H9 (cell line): ENCODE data around the gene RNF181. TPM values are rescaled to one million over a fixed set of nuclear protein-coding genes. Genes with fewer than 3 reads are reported as not detected.

Source experiments
- DNase-seq: peaks from one replicate; pipeline ENCODE4 v3.0.0-alpha.2; 2017
- H2AFZ ChIP-seq: one replicate; pipeline ENCODE4 v1.6.1; 2013; ENCODE audit warnings: mild to moderate bottlenecking, low read length, control low read depth, moderate library complexity
- H2AK5ac ChIP-seq: 2 replicates; pipeline ENCODE4 v1.6.1; 2013; ENCODE audit warnings: low read length, control low read depth, mixed read lengths; ENCODE audit not compliant: insufficient read length
- H2BK120ac ChIP-seq: one replicate; pipeline ENCODE4 v1.6.1; 2013; ENCODE audit warnings: low read depth, mild to moderate bottlenecking, low read length, control low read depth, inconsistent platforms; ENCODE audit not compliant: poor library complexity, severe bottlenecking
- H2BK12ac ChIP-seq: 2 replicates; pipeline ENCODE4 v1.6.1; 2013; ENCODE audit warnings: low read length, control low read depth, mixed read lengths, low read depth; ENCODE audit not compliant: insufficient read length
- H2BK15ac ChIP-seq: 2 replicates; pipeline ENCODE4 v1.6.1; 2013; ENCODE audit warnings: low read depth, low read length, control low read depth
- H2BK20ac ChIP-seq: one replicate; pipeline ENCODE4 v1.6.1; 2013; ENCODE audit warnings: low read depth, mild to moderate bottlenecking, low read length, control low read depth, inconsistent platforms; ENCODE audit not compliant: poor library complexity, severe bottlenecking
- H2BK5ac ChIP-seq: 2 replicates; pipeline ENCODE4 v1.6.1; 2013; ENCODE audit warnings: low read length, control low read depth, mixed read lengths; ENCODE audit not compliant: insufficient read length
- H3K14ac ChIP-seq: 2 replicates; pipeline ENCODE4 v1.6.1; 2013; ENCODE audit warnings: low read length, control low read depth; ENCODE audit not compliant: insufficient read depth
- H3K18ac ChIP-seq: 2 replicates; pipeline ENCODE4 v1.6.1; 2013; ENCODE audit warnings: low read depth, mild to moderate bottlenecking, mixed read lengths, low read length, control low read depth; ENCODE audit not compliant: insufficient read length
- H3K23ac ChIP-seq: 2 replicates; pipeline ENCODE4 v1.6.1; 2013; ENCODE audit warnings: low read length, control low read depth, mixed read lengths, low read depth; ENCODE audit not compliant: insufficient read length
- H3K23me2 ChIP-seq: 2 replicates; pipeline ENCODE4 v1.6.1; 2013; ENCODE audit warnings: low read depth, mild to moderate bottlenecking, mixed read lengths, low read length, control low read depth; ENCODE audit not compliant: insufficient read length, poor library complexity, severe bottlenecking
- H3K27ac ChIP-seq: 2 replicates; pipeline ENCODE4 v1.5.1; 2013; ENCODE audit warnings: low read length, control low read depth, mixed read lengths, low read depth; ENCODE audit not compliant: insufficient read length
- H3K27me3 ChIP-seq: 2 replicates; pipeline ENCODE4 v1.6.1; 2013; ENCODE audit warnings: low read length, control low read depth, inconsistent platforms; ENCODE audit not compliant: insufficient read depth
- H3K4ac ChIP-seq: 2 replicates; pipeline ENCODE4 v1.6.1; 2013; ENCODE audit warnings: low read depth, mild to moderate bottlenecking, control low read depth, inconsistent platforms, low read length, moderate library complexity
- H3K4me1 ChIP-seq: 2 replicates; pipeline ENCODE4 v1.6.1; 2013; ENCODE audit warnings: low read length, control low read depth, inconsistent platforms; ENCODE audit not compliant: insufficient read depth
- H3K4me2 ChIP-seq: 2 replicates; pipeline ENCODE4 v1.6.1; 2013; ENCODE audit warnings: low read length, control low read depth, mixed read lengths; ENCODE audit not compliant: insufficient read length, insufficient read depth
- H3K56ac ChIP-seq: 2 replicates; pipeline ENCODE4 v1.6.1; 2013; ENCODE audit warnings: low read depth, mild to moderate bottlenecking, mixed read lengths, low read length, control low read depth; ENCODE audit not compliant: insufficient read length
- H3K79me1 ChIP-seq: 2 replicates; pipeline ENCODE4 v1.6.1; 2013; ENCODE audit warnings: low read depth, mild to moderate bottlenecking, moderate library complexity, low read length, control low read depth, inconsistent platforms; ENCODE audit not compliant: insufficient read depth, poor library complexity, severe bottlenecking
- H3K79me2 ChIP-seq: 2 replicates; pipeline ENCODE4 v1.6.1; 2013; ENCODE audit warnings: low read length, control low read depth, inconsistent platforms; ENCODE audit not compliant: insufficient read depth
- H3K9ac ChIP-seq: 2 replicates; pipeline ENCODE4 v1.6.1; 2013; ENCODE audit warnings: low read length, control low read depth, mixed read lengths; ENCODE audit not compliant: insufficient read length; ENCODE audit errors: extremely low read depth
- H3K9me3 ChIP-seq: one replicate; pipeline ENCODE4 v1.6.1; 2013; ENCODE audit warnings: low read depth, low read length, inconsistent platforms; ENCODE audit not compliant: control insufficient read depth
- H3T11ph ChIP-seq: one replicate; pipeline ENCODE4 v1.6.1; 2013; ENCODE audit warnings: mild to moderate bottlenecking, low read length, control low read depth, inconsistent platforms
- H4K20me1 ChIP-seq: one replicate; pipeline ENCODE4 v1.6.1; 2013; ENCODE audit not compliant: control insufficient read depth, insufficient read length, insufficient read depth
- H4K5ac ChIP-seq: 2 replicates; pipeline ENCODE4 v1.6.1; 2013; ENCODE audit warnings: low read depth, mild to moderate bottlenecking, mixed read lengths, low read length, control low read depth; ENCODE audit not compliant: insufficient read length
- H4K8ac ChIP-seq: replicated peaks from 2 replicates; pipeline ENCODE4 v1.6.1; 2013; ENCODE audit warnings: low read length, control low read depth, mixed read lengths, low read depth; ENCODE audit not compliant: insufficient read length
- H4K91ac ChIP-seq: 2 replicates; pipeline ENCODE4 v1.6.1; 2013; ENCODE audit warnings: low read depth, mild to moderate bottlenecking, moderate library complexity, mixed read lengths, low read length, control low read depth; ENCODE audit not compliant: insufficient read length
- H3K27ac Mint-ChIP-seq, 3 experiments: 2 replicates in 2 of 3; 3 replicates in 1 of 3; pipeline ENCODE4 v1.8.0; 2020 to 2021; ENCODE audit warnings: mixed read lengths in 3 of 3, mild to moderate bottlenecking in 1 of 3, moderate library complexity in 1 of 3
- H3K27me3 Mint-ChIP-seq: 2 replicates; pipeline ENCODE4 v1.8.0; 2021; ENCODE audit warnings: low read depth, mild to moderate bottlenecking, moderate library complexity, mixed read lengths
- H3K36me3 Mint-ChIP-seq, 3 experiments: 2 replicates in 2 of 3; 3 replicates in 1 of 3; pipeline ENCODE4 v1.8.0; 2020 to 2021; ENCODE audit warnings: low read depth in 3 of 3, mixed read lengths in 3 of 3; ENCODE audit not compliant: insufficient read depth in 1 of 3
- H3K4me1 Mint-ChIP-seq, 2 experiments: 2 replicates each; pipeline ENCODE4 v1.8.0; 2020; ENCODE audit warnings: mixed read lengths in 2 of 2
- H3K4me3 Mint-ChIP-seq, 2 experiments: 2 replicates in 1 of 2; 3 replicates in 1 of 2; pipeline ENCODE4 v1.8.0; 2020 to 2021; ENCODE audit warnings: mild to moderate bottlenecking in 2 of 2, mixed read lengths in 2 of 2, moderate library complexity in 1 of 2
- H3K9me3 Mint-ChIP-seq, 2 experiments: 2 replicates in 1 of 2; 3 replicates in 1 of 2; pipeline ENCODE4 v1.8.0; 2020; ENCODE audit warnings: mild to moderate bottlenecking in 2 of 2, mixed read lengths in 2 of 2, moderate library complexity in 1 of 2
- WGBS: extraction: QIAGEN DNeasy Blood & Tissue Kit; methylation state at CpG from one replicate; pipeline ENCODE4 v1.1.7; 2013; ENCODE audit warnings: missing lambda C conversion rate, low lambda C conversion rate, mixed read lengths; ENCODE audit not compliant: insufficient read length; ENCODE audit errors: extremely low coverage; 5-methylcytosine and 5-hydroxymethylcytosine counted together
- total RNA-seq: library from RNA; stranded (reverse); gene quantifications from 2 replicates; pipeline ENCODE4 v1.2.1, GENCODE V29; 2021
- TF ChIP-seq, protein P1 (sequence below): fragments of 200-600 bp; sonication (generic); conservative IDR thresholded peaks from 3 replicates; pipeline ENCODE4 v1.8.0; 2021; ENCODE audit warnings: antibody characterized with exemption, mild to moderate bottlenecking

The RNF181 gene
- total RNA-seq, 1 experiment from 2014 or later: 122 TPM

DNA sequence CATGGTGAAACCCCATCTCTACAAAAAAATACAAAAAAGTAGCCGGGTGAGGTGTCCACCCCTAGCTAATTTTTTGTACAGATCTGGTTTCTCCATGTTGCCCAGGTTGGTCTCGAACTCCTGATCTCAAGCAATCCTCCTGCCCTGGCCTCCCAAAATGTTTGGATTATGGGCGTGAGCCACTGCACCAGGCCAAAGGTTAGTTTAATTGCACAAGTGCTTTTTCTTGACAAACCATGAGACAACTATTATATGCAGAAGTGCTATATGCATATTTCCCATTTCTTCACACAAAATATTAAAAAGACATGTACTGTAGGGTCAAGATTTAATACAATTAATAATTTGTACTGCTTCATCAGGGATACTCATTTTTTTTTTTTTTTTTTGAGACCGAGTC lies 29.3 kb upstream of the RNF181 start:
- H3K4me2 ChIP-seq: no peak overlapping the region
- Mint-ChIP-seq H3K27me3 (peaks cover 68% of the 10 kb centered on the region), H3K36me3 (no peaks in the 10 kb centered on the region), H3K4me3 (no peak overlapping the region), H3K4me1 (peaks cover 0 to 3% of the 10 kb centered on the region in 2 experiments; a peak in 1 of 4 replicates), H3K9me3 (no peaks in the 10 kb centered on the region; a peak in 1 of 5 replicates), H3K27ac (no peak overlapping the region)
- no peak overlapping the region for H2BK15ac ChIP-seq
- H3K9ac ChIP-seq: no peak overlapping the region
- no peak overlapping the region for H4K5ac ChIP-seq
- H3K4me1 ChIP-seq: no peaks in the 10 kb centered on the region
- no peak overlapping the region for H3K27ac ChIP-seq
- H4K20me1 ChIP-seq: no peaks in the 10 kb centered on the region
- H3K79me2 ChIP-seq: no peaks in the 10 kb centered on the region
- no peaks in the 10 kb centered on the region for H3K9me3 ChIP-seq
- TF ChIP-seq, protein P1, sequence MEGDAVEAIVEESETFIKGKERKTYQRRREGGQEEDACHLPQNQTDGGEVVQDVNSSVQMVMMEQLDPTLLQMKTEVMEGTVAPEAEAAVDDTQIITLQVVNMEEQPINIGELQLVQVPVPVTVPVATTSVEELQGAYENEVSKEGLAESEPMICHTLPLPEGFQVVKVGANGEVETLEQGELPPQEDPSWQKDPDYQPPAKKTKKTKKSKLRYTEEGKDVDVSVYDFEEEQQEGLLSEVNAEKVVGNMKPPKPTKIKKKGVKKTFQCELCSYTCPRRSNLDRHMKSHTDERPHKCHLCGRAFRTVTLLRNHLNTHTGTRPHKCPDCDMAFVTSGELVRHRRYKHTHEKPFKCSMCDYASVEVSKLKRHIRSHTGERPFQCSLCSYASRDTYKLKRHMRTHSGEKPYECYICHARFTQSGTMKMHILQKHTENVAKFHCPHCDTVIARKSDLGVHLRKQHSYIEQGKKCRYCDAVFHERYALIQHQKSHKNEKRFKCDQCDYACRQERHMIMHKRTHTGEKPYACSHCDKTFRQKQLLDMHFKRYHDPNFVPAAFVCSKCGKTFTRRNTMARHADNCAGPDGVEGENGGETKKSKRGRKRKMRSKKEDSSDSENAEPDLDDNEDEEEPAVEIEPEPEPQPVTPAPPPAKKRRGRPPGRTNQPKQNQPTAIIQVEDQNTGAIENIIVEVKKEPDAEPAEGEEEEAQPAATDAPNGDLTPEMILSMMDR: no peak
- H3K23me2 ChIP-seq: no peaks in the 10 kb centered on the region
- H3K18ac ChIP-seq: no peak overlapping the region
- no peak overlapping the region for H2BK120ac ChIP-seq
- no peak for DNase-seq
- H3K14ac ChIP-seq: no peak overlapping the region
- no peak overlapping the region for H2BK5ac ChIP-seq
- H2AFZ ChIP-seq: no peak overlapping the region
- no peak overlapping the region for H2BK20ac ChIP-seq
- H2AK5ac ChIP-seq: no peak overlapping the region
- no peak overlapping the region for H4K8ac ChIP-seq
- H4K91ac ChIP-seq: no peak overlapping the region
- no peak overlapping the region for H2BK12ac ChIP-seq
- no peak overlapping the region for H3K56ac ChIP-seq
- H3K23ac ChIP-seq: no peak overlapping the region
- H3K4ac ChIP-seq: no peak overlapping the region
- H3T11ph ChIP-seq: no peak overlapping the region
- no CpG with 5 or more reads among the region's 4 CpGs for WGBS
- no peaks in the 10 kb centered on the region for H3K79me1 ChIP-seq
- H3K27me3 ChIP-seq: no peaks in the 10 kb centered on the region; the same call in 1 of the 2 replicates
